GM12875 (cell line): ENCODE data around the gene ZNF569.

Experiments used
- H3K4me3 ChIP-seq: one replicate; pipeline ENCODE4 v1.5.1; 2011; ENCODE audit warnings: low read depth, low read length, control low read depth
- TF ChIP-seq, protein P1 (sequence below): IDR thresholded peaks from 2 replicates; pipeline ENCODE4 v1.5.1; 2011; ENCODE audit warnings: low read depth, mild to moderate bottlenecking, control low read depth, inconsistent platforms, low read length, moderate library complexity, borderline replicate concordance; ENCODE audit not compliant: insufficient read depth

The ZNF569 gene

DNA sequence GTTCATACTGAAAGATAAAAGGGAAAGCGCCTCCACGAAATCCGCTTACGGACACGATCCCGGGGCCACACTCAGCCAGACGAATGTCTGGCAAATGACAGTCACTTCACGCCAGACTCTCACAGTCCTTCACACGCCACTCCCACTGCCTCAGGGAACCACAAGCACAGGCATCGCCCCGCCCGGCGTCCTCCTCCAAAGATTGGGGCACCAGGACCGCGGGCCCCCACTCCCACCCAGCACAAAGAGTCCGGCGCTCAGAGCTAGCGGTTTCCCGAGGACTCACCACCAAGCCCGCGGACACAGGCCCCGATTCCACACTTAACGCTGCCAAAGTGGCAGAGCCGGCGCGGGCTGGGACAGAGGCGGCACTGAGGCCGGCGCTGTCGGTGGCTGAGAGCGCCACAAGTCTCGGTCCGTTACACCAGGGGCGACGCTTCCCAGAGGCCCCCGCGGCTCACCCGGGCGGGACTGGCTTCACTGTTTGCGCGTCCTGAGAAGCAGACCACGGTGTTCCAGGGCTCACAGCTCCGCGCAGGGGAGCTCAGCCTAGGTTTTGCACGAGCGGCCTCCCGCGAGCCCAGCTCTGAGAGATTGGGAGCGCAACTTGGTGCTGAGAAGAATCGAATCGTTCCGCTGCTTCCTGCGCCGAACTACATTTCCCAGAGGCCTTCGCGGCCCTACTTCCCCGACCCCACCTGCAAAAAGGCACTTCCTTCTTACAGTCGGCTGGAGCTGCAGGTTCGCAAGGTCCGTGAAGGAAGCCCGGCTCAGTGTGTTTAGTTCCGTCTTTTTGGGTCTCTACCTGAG is at the start of gene ZNF569:
TSS of gene ZNF569 (minus strand) at position 647 of the 810 bp plus-strand sequence. CDS start 22,523 bp downstream, outside the sequence.
- TF ChIP-seq, protein P1, sequence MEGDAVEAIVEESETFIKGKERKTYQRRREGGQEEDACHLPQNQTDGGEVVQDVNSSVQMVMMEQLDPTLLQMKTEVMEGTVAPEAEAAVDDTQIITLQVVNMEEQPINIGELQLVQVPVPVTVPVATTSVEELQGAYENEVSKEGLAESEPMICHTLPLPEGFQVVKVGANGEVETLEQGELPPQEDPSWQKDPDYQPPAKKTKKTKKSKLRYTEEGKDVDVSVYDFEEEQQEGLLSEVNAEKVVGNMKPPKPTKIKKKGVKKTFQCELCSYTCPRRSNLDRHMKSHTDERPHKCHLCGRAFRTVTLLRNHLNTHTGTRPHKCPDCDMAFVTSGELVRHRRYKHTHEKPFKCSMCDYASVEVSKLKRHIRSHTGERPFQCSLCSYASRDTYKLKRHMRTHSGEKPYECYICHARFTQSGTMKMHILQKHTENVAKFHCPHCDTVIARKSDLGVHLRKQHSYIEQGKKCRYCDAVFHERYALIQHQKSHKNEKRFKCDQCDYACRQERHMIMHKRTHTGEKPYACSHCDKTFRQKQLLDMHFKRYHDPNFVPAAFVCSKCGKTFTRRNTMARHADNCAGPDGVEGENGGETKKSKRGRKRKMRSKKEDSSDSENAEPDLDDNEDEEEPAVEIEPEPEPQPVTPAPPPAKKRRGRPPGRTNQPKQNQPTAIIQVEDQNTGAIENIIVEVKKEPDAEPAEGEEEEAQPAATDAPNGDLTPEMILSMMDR = no peak
- peak within 1 kb of the TSS; percentile 73 for H3K4me3 ChIP-seq

DNA sequence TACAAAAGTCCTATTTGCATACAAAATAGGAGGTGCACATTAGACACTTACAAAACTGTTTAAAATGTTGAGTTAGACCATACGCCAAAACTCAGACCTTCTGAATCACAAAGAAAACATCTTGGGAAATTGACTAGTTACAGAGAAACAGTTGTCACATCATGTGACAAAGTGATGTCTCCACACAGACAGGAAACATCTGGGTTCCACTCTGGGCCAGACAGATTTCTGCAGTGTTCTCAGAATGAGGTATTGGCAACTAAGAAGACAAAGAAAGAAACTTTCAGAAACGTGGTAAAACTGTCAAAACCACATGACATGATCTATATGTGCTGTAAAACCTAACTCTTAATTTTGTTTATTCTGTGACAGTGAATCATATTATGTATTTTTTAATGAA is 46.2 kb upstream of the ZNF569 start:
- TF ChIP-seq, protein P1 = no peak

DNA sequence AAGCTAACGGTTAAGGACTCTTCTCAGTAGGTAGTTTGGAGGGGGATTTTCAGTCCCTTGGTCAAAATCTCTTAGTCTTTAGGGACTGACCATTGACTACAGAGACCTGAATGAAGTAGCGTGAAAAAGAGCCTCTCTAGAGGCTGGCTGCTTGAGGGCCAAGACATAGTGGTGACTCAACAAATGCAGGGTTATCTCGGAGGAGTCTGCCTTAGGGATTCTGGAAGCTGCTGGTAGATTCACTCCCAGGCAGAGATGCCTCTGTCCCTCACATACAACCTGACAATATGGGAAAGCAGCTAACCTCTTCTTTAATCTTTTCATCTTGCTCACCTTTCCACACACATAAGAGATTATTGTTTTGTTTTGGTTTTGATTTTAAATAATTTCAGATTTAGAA is 44.6 kb upstream of the ZNF569 start:
- no peak overlapping the region for H3K4me3 ChIP-seq
- TF ChIP-seq, protein P1 = no peak

More for the DNA sequence above, 46.2 kb upstream of the ZNF569 start:
- no peak overlapping the region for H3K4me3 ChIP-seq

DNA sequence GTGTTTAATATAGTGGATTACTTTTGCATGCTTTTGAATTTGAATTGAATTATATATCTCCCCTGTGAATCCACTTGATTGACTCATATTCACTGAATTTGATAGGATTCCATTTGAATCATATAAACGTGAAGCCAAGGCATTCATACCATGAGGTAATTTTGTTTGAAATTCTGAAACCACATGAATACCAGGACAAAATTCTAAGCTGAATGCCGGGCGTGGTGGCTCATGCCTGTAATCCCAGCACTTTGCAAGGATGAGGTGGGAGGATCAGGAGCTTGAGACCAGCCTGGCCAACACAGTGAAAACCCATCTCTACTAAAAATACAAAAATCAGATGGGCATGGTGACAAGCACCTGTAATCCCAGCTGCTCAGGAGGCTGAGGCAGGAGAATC is 43.9 kb upstream of the ZNF569 start:
- no peak overlapping the region for H3K4me3 ChIP-seq
- TF ChIP-seq, protein P1 = no peak

DNA sequence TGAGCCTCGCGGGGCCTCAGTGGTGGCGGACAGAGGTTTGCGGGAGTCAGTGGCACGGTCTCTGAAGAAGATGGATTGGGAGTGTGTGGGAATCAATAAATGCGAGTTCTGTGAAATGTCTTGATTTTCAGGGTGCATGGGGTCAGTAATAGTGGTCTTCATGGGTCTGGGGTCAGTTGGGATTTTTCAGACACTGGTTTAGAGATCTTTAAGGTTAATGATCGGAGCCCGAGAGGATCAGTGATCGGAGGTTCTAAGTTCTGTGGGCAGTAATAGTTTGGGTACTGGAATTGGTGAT is 39.9 kb upstream of the ZNF569 start:
- peak overlapping the region; percentile 66 for H3K4me3 ChIP-seq
- TF ChIP-seq, protein P1 = no peak

DNA sequence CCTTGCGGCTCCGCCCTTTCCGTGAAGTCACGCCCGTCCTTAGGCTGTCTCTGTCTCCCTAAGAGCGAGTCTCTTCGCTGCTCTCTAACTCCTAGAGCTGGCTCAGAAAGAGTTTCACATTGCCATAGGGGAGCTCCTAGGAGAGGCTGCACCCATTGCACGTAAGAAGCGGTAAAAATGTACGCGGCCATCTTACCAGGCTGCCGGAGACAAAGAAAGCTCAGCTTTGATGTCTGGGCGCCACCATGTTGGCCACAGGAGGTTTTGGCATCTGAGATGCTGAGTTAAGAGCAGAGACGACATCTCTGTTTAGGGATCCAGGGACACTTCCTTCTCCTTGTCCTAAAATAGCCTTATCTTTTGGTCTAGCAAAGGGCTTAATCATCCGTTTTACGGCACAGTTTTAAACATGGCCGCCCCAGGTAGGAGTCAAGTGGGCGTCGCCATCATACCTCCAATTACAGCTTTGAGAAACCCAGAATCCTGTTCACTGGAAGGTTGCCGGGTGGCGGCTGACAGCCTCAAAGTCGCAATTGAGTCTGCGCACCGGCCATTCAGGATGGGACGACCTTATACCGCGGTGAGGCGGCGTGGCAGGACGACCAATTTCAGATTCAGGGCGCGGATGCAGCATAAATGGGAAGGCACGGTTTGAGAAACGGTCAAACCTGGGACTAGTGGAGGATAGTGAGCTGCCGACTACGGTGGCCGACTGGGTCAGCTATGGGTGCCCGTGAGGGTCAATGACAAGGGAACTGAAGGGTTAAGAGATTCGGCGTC is 39.3 kb upstream of the ZNF569 start, which contains the start of gene ZNF793:
TSS of gene ZNF793 (plus strand) at position 553 of the 780 bp plus-strand sequence. CDS start 16,501 bp downstream, outside the sequence.
- H3K4me3 ChIP-seq = peak within 1 kb of the TSS; percentile 66
- TF ChIP-seq, protein P1 = no peak
